Fibroblast of lung (primary cell): ENCODE results near the gene FSHR.

Experiments used
- CTCF ChIP-seq, 2 donors: IDR thresholded peaks in 1 of 2; conservative IDR thresholded peaks in 1 of 2; 1 replicate in 1 of 2; 2 replicates in 1 of 2; pipeline ENCODE4 v1.5.1; 2011 to 2012; ENCODE audit warnings: low read length in 2 of 2, control low read depth in 1 of 2, inconsistent platforms in 1 of 2, low read depth in 1 of 2, mild to moderate bottlenecking in 1 of 2
- EZH2 ChIP-seq: IDR thresholded peaks from 2 replicates; pipeline ENCODE4 v1.5.1; 2012; ENCODE audit warnings: low read length, control low read depth, mild to moderate bottlenecking; ENCODE audit errors: missing control alignments

GRCh38 chr2:48991415-48992131, 162.7 kb downstream of the FSHR start:
- TF ChIP-seq EZH2 (no peak), CTCF (conservative IDR thresholded peaks at IDR 0.05 in 1 of 2, IDR thresholded peaks at IDR 0.05 in 1 of 2; ENCODE audit: low read depth in 1 of 2, low read length in 2 of 2) (no peak)
